ENCODE measurements around the gene PANK3. TPM values are rescaled to one million over a fixed set of nuclear protein-coding genes. Genes with fewer than 3 reads are reported as not detected.
"Not testable (repeated sequence)": the region's sequence is repeated elsewhere in the genome, so short reads cannot be mapped to it uniquely, and the experiment has no call there.

The PANK3 gene
- total and polyA plus RNA-seq, 7 donors: 17.4 to 40.9 (median 29.3) TPM

- peaks cover 0 to 6% (median 5%) of the 10 kb centered on the region in 4 donors for H3K4me1 ChIP-seq
- 58 to 61% methylated on average over 2 of the region's 2 CpGs for WGBS, 2 donors
- DNase-seq: no peak
- H3K27ac ChIP-seq: no peak overlapping the region
- no peak for TF ChIP-seq POLR2AphosphoS5 (IDR thresholded peaks at IDR 0.05)
- TF ChIP-seq POLR2A (IDR thresholded peaks at IDR 0.05): no peak
- no peak for TF ChIP-seq CTCF (IDR thresholded peaks at IDR 0.05)
- TF ChIP-seq EP300 (IDR thresholded peaks at IDR 0.05): no peak
- no peaks in the 10 kb centered on the region for H3K36me3 ChIP-seq
- H3K27me3 ChIP-seq: peaks cover 0 to 4% (median 0%) of the 10 kb centered on the region in 3 donors
- intact Hi-C loops (cut with DNase I): no loop called here
- H3K4me3 ChIP-seq: no peak overlapping the region
- H3K9me3 ChIP-seq: no peaks in the 10 kb centered on the region
These were observed 4.7 kb upstream of the PANK3 start for GRCh38 chr5:168583742-168584482.

- H3K4me1 ChIP-seq: peaks cover 0 to 31% (median 15%) of the 10 kb centered on the region in 4 donors
- H3K27ac ChIP-seq; H3K9me3 ChIP-seq; DNase-seq; H3K27me3 ChIP-seq; intact Hi-C loops (cut with DNase I); H3K4me3 ChIP-seq; H3K36me3 ChIP-seq: not testable (repeated sequence)
- WGBS, 2 donors: 90 to 93% methylated on average over 7 of the region's 7 CpGs
These were observed 1.8 kb upstream of the PANK3 start for GRCh38 chr5:168580814-168581469.

GRCh38 chr5:168580227-168580508 lies 1.0 kb upstream of the PANK3 start:
- TF ChIP-seq CTCF (IDR thresholded peaks at IDR 0.05): no peak
- no peak for TF ChIP-seq POLR2AphosphoS5 (IDR thresholded peaks at IDR 0.05)
- TF ChIP-seq EP300 (IDR thresholded peaks at IDR 0.05): no peak
- intact Hi-C loops (cut with DNase I): no loop called here
- no peak for DNase-seq
- no peaks in the 10 kb centered on the region for H3K36me3 ChIP-seq
- H3K4me3 ChIP-seq: peak overlapping the region; percentile 74 to 94 (median 89)
- WGBS, 2 donors: 37 to 50% methylated on average over 3 of the region's 3 CpGs
- peaks cover 0 to 39% (median 15%) of the 10 kb centered on the region in 4 donors for H3K4me1 ChIP-seq
- H3K27me3 ChIP-seq: no peaks in the 10 kb centered on the region
- peak overlapping the region; percentile 95 to 99 (median 97) for H3K27ac ChIP-seq
- H3K9me3 ChIP-seq: no peaks in the 10 kb centered on the region

GRCh38 chr5:168579488-168580226 lies 489 bp upstream of the PANK3 start:
- WGBS, 2 donors: 1 to 3% methylated on average over 52 of the region's 52 CpGs
- no peaks in the 10 kb centered on the region for H3K36me3 ChIP-seq

More at GRCh38 chr5:168579488-168580226, 489 bp upstream of the PANK3 start:
- intact Hi-C loops (cut with DNase I): loop anchor here (2.0 to 5.0 kb wide), 2 partner anchors 93 to 1003 kb away; partner anchors contain the start of genes RARS1 and SPDL1
- TF ChIP-seq EP300 (IDR thresholded peaks at IDR 0.05): peak in 1 of 4 donors; percentile 26
- no peak for TF ChIP-seq CTCF (IDR thresholded peaks at IDR 0.05)
- peak in 1 of 2 donors; percentile 82 for TF ChIP-seq POLR2A (IDR thresholded peaks at IDR 0.05)
- TF ChIP-seq POLR2AphosphoS5 (IDR thresholded peaks at IDR 0.05): peak; percentile 76 to 95 (median 86)
- DNase-seq: peak; percentile 100
- Histone ChIP-seq H3K27ac (peak overlapping the region; percentile 95 to 99 (median 97)), H3K9me3 (no peaks in the 10 kb centered on the region), H3K27me3 (no peaks in the 10 kb centered on the region), H3K4me1 (peaks cover 0 to 44% (median 15%) of the 10 kb centered on the region in 4 donors), H3K4me3 (peak overlapping the region; percentile 74 to 94 (median 89))

All from sigmoid colon (tissue), 7 donors.